Type B pancreatic cell (in vitro differentiated cells): ENCODE data around the gene KAT14. TPM values are rescaled to one million over a fixed set of nuclear protein-coding genes. Genes with fewer than 3 reads are reported as not detected.
"Not testable (repeated sequence)": the region's sequence is repeated elsewhere in the genome, so short reads cannot be mapped to it uniquely, and the experiment has no call there.

Experiments
- DNase-seq: peaks from one replicate; pipeline ENCODE4 v3.0.0; 2021; ENCODE audit warnings: mixed read lengths; ENCODE audit not compliant: unreplicated experiment; ENCODE audit errors: extremely low spot score
- H3K27ac Mint-ChIP-seq: 2 replicates; pipeline ENCODE4 v1.8.0; 2021; ENCODE audit warnings: mild to moderate bottlenecking, mixed read lengths
- H3K27me3 Mint-ChIP-seq: 2 replicates; pipeline ENCODE4 v1.8.0; 2021; ENCODE audit warnings: mixed read lengths
- H3K36me3 Mint-ChIP-seq: 2 replicates; pipeline ENCODE4 v1.8.0; 2021; ENCODE audit warnings: mixed read lengths
- H3K4me1 Mint-ChIP-seq: one replicate; pipeline ENCODE4 v1.8.0; 2021; ENCODE audit warnings: mixed read lengths; ENCODE audit not compliant: unreplicated experiment
- H3K4me3 Mint-ChIP-seq: 2 replicates; pipeline ENCODE4 v1.8.0; 2021; ENCODE audit warnings: mild to moderate bottlenecking, mixed read lengths
- H3K9me3 Mint-ChIP-seq: 2 replicates; pipeline ENCODE4 v1.8.0; 2021; ENCODE audit warnings: mixed read lengths
- long read RNA-seq: library from polyadenylated mRNA; unstranded; transcript quantifications from one replicate; pipeline ENCODE4 v2.0.0, GENCODE V29; 2020
- total RNA-seq: library from RNA; stranded (reverse); gene quantifications from 2 replicates; pipeline ENCODE4 v1.2.1, GENCODE V29; 2021; ENCODE audit warnings: low replicate concordance
- TF ChIP-seq, protein P1 (sequence below): fragments of 200-600 bp; sonication (generic); conservative IDR thresholded peaks from 2 replicates; pipeline ENCODE4 v1.5.0; 2021; ENCODE audit warnings: antibody characterized with exemption, mild to moderate bottlenecking

Gene KAT14, protein sequence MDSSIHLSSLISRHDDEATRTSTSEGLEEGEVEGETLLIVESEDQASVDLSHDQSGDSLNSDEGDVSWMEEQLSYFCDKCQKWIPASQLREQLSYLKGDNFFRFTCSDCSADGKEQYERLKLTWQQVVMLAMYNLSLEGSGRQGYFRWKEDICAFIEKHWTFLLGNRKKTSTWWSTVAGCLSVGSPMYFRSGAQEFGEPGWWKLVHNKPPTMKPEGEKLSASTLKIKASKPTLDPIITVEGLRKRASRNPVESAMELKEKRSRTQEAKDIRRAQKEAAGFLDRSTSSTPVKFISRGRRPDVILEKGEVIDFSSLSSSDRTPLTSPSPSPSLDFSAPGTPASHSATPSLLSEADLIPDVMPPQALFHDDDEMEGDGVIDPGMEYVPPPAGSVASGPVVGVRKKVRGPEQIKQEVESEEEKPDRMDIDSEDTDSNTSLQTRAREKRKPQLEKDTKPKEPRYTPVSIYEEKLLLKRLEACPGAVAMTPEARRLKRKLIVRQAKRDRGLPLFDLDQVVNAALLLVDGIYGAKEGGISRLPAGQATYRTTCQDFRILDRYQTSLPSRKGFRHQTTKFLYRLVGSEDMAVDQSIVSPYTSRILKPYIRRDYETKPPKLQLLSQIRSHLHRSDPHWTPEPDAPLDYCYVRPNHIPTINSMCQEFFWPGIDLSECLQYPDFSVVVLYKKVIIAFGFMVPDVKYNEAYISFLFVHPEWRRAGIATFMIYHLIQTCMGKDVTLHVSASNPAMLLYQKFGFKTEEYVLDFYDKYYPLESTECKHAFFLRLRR
- total RNA-seq, result 19.7 and 24.9 TPM in 2 replicates
- long read RNA-seq, partial matches to known transcripts, result 9 of 51 reads
- long read RNA-seq, other reads (novel, unspliced or antisense), result 31 of 51 reads

DNA sequence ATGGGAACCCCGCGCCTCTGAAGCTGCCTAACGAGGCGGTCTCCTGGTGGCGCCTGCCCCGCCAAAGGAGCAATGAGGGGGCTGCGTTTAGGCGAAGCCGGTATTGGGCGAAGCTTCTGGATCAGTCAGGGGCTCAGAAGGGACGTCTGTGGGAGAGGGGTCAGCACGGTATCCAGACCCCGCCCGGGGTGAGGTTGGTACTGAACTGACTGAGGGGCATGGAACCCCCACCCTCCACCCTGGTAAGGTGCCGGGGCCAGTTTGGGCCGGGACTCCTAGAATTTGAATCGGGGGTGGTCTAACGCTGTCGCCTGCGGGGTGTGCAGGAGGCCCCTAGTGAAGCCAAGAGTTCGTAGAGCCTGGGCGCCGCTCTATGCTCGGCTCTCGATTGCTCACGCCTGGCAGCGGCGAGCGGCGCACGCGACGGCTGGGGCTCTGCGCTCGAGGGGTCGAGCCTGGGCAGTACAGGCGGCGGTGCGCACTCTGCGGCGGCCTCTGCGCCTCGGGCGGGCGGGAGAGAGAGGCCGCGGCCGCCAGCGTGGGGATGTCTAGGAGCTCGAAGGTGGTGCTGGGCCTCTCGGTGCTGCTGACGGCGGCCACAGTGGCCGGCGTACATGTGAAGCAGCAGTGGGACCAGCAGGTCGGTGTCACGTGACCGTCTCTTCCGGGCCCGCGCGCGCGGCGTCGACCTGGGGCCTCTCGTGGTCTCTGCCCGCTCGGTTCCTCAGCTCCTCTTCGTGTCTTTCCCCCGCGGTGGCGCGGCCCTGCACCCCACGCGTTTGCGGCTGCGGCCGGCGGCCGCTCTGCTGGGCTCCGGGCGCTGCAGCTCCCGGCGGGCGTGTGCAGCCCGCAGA lies at the start of gene KAT14, which contains the start of gene PET117:
KAT14 (plus strand) TSS at position 452 of the 854 bp plus-strand sequence. CDS start 4,798 bp downstream, outside the sequence.
PET117 (plus strand) TSS at position 452 of the 854 bp plus-strand sequence; CDS start at position 545, 93 bp downstream.
- Mint-ChIP-seq H3K9me3 (no peaks in the 10 kb centered on the region), H3K36me3 (peaks cover 11% of the 10 kb centered on the region), H3K27me3 (peaks cover 4% of the 10 kb centered on the region), H3K27ac (peak within 1 kb of the TSS; percentile 87), H3K4me1 (peaks cover 20% of the 10 kb centered on the region), H3K4me3 (peak within 1 kb of the TSS; percentile 82)
- DNase-seq, result peak; percentile 95
- TF ChIP-seq, protein P1, sequence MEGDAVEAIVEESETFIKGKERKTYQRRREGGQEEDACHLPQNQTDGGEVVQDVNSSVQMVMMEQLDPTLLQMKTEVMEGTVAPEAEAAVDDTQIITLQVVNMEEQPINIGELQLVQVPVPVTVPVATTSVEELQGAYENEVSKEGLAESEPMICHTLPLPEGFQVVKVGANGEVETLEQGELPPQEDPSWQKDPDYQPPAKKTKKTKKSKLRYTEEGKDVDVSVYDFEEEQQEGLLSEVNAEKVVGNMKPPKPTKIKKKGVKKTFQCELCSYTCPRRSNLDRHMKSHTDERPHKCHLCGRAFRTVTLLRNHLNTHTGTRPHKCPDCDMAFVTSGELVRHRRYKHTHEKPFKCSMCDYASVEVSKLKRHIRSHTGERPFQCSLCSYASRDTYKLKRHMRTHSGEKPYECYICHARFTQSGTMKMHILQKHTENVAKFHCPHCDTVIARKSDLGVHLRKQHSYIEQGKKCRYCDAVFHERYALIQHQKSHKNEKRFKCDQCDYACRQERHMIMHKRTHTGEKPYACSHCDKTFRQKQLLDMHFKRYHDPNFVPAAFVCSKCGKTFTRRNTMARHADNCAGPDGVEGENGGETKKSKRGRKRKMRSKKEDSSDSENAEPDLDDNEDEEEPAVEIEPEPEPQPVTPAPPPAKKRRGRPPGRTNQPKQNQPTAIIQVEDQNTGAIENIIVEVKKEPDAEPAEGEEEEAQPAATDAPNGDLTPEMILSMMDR, result no peak

- not testable (repeated sequence) for H3K36me3 Mint-ChIP-seq, H3K4me3 Mint-ChIP-seq, H3K9me3 Mint-ChIP-seq, H3K27ac Mint-ChIP-seq, H3K27me3 Mint-ChIP-seq, H3K4me1 Mint-ChIP-seq
- peak; percentile 8 for DNase-seq
Observed at GRCh38 chr20:18088298-18088697, 49.4 kb upstream of the KAT14 start.

DNA sequence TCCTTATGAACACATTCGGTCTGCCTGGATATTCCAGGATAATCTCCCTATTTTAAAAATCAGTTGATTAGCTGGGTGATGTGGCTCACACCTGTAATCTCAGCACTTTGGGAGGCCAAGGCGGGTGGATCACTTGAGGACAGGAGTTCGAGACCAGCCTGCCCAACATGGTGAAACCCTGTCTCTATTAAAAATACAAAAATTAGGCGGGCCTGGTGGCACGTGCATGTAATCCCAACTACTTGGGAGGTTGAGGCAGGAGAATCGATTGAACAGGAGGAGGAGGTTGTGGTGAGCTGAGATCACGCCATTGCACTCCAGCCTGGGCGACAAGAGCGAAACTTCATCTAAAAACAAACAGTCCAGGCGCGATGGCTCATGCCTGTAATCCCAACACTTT lies 48.8 kb upstream of the KAT14 start:
- DNase-seq, result peak; percentile 16
- not testable (repeated sequence) for H3K27me3 Mint-ChIP-seq, H3K9me3 Mint-ChIP-seq, H3K36me3 Mint-ChIP-seq, H3K4me3 Mint-ChIP-seq, H3K27ac Mint-ChIP-seq, H3K4me1 Mint-ChIP-seq

GRCh38 chr20:18090044-18090443 lies 47.6 kb upstream of the KAT14 start:
- no peak overlapping the region for H3K4me3 Mint-ChIP-seq
- no peaks in the 10 kb centered on the region for H3K4me1 Mint-ChIP-seq
- peaks cover 4% of the 10 kb centered on the region for H3K27me3 Mint-ChIP-seq
- peak; percentile 22 for DNase-seq
- no peaks in the 10 kb centered on the region for H3K36me3 Mint-ChIP-seq
- H3K9me3 Mint-ChIP-seq, result no peaks in the 10 kb centered on the region
- H3K27ac Mint-ChIP-seq, result no peak overlapping the region
- TF ChIP-seq, protein P1, result no peak

GRCh38 chr20:18090477-18090876 lies 47.2 kb upstream of the KAT14 start:
- Mint-ChIP-seq H3K27ac (no peak overlapping the region), H3K4me1 (no peaks in the 10 kb centered on the region), H3K4me3 (no peak overlapping the region), H3K27me3 (peaks cover 4% of the 10 kb centered on the region), H3K36me3 (no peaks in the 10 kb centered on the region), H3K9me3 (no peaks in the 10 kb centered on the region)
- DNase-seq, result peak; percentile 44
- TF ChIP-seq, protein P1, result no peak

DNA sequence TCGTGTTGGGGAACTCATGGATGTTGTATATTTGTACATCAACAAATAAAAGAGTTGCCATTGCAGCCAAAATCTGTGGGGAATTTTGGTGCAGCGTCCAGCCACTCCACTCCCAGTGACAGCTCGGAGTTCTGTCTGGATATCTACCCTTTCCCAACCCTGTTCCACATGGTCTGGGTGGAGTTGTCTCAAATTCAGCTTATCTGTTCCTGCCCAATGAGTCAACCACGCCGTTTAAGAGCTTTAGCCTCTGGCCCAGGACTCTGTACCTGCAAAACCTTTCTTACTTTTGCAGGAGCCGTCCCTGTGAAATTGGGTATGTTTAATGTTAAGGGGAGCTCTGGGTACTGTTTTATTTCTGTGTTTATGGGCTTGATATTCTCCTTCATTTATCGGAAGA lies 46.0 kb upstream of the KAT14 start:
- Mint-ChIP-seq H3K9me3 (no peaks in the 10 kb centered on the region), H3K4me1 (no peaks in the 10 kb centered on the region), H3K4me3 (no peak overlapping the region)

More for the DNA sequence above, 46.0 kb upstream of the KAT14 start:
- no peak for DNase-seq
- TF ChIP-seq, protein P1, result no peak
- Mint-ChIP-seq H3K36me3 (no peaks in the 10 kb centered on the region), H3K27ac (no peak overlapping the region), H3K27me3 (peaks cover 4% of the 10 kb centered on the region)
